ENCODE results near the gene CD63.

The CD63 gene

DNA sequence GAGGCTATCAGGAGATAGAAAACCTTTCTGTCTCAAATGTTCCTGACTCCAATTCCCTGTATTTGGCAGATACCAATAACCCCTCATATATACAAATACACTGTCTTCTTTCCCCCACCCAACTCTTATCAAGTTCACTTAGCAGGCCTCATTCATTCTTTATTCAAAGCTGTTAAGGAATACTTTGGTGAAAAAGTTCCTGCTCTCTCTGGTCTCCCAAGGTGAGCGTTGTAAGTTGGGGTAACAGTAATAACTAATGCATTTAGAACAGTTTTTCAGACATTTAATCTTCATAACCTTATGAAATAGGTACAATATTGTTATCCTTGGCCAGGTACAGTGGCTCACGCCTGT, 10.2 kb upstream of the CD63 start:
- DNase-seq (ENCODE audit: low read depth) = no peak

DNA sequence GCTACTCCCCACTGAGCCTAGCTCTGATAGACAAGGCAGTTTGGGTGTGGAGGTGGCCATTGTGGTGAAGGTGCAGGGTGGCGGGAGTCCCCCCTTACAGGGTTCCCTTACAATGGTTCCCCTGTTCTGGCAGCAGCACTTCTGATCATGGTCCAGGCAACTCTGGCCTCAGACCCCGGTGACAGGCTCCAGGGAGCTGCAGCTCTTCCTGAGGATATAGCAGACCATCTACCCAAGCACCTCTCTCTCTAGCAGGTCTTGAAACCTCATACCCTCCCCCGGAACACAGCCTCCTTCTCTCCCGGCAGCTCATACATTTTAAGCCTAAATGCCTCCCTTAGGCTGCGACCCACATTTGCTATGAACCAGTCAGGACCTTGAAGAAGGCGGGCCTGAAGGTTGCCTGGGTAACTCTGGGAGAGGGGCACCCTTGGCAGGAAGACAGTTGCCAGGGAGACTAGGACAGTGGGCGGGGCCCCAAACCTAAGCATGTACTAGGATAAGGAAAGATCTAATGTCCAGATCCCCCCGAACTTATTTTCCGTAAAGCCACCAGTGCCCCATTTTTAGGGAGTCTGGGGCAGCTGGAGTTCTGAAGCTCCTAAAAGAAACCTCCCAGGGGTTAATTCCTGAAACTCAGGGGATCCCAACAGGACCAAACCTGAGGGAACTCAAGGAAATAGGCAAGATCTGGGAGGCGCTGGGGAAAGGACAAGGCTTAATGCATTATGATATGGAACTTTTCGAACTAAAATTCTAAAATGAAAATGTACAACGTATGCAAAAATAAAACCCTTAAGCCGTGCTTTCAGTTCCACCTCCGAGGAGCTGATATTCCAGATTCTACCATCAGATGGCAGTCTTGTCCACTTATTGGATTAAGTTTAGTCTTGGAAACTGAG, 9.6 kb upstream of the CD63 start:
- peak; percentile 73 for DNase-seq (ENCODE audit: low read depth)

DNA sequence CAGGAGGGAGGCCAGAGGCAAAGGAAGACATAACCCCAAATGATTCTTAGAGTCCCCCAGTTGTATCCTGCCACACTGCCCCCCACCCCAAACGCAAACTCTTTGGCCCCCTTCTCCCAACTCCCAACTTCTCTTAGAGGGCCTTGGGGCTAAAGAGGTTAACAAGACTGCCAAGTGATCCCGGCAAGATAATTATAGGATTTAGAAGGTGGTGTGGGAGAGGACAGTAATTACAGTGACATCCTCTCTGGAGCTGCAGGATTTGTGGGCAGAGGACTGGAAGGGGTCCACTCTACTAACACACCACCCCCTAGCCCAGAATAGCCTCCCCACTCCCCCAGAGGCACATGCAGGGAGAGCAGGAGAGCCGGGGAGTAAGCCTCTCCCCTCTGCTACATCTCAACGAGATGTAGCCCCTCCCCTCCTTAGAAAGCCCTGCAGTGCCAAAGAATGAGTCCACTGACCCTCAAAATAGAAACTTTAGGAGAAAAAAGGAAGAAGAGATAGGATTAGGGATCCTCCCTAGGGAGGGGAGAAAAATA, 8.8 kb upstream of the CD63 start:
- DNase-seq (ENCODE audit: low read depth) = no peak

DNA sequence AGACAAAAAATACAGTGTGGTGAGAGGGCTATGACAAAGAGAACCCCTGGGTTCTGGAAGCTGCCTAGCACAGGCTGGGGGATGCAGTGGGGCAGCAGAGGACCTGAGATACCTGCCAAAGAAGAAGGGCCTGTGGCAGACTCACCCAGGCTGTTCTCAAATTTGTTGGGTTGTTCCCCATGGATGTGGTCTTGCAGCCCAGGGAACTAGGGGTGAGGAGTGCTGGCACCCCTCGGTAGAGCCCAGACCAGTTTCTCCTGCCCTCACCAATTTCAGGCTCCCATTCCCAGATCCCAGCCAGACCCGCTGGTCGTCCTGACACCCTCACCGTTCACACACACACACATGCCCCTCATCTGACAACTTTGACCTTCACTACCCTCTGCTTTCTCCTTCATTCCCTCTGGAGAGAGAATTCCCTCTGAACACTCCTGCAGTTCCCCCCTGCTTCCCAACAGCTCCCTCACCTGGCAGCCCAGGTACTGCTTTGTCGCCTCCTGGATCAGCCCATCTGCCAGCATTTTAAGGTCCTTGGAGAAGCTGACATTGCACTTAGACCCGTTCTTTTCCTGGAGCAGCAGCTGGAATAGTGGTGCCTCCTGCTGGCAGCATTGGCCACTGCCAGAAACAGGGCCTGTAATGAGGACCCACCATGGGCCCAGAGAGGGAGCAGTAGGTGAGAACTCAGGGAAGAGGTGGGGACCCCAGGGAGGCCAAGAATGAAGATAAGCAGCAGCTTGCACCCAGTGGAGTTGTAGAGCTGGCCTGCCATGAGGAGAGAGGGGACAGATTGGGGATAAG, 8.2 kb upstream of the CD63 start:
- DNase-seq (ENCODE audit: low read depth) = no peak

DNA sequence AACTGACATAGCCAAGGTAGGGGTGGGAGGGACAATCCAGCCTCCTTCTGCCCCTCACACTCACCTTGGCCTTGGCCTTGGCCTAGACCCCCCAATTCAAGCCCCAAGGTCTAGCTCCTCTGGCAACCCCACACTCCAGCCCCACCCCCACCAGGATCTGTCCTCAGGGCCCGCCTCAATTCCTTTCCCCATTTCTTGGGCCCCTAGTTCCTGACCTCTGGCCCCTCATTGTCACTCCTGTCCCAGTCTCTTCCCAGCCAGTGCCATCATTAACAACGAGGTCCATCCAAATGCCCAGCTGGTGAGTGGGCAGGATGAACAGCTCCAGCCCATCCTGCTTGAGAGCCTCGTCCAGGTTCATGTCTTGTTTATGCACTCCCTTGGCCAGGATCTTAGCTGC, 7.3 kb upstream of the CD63 start:
- DNase-seq (ENCODE audit: low read depth) = no peak

DNA sequence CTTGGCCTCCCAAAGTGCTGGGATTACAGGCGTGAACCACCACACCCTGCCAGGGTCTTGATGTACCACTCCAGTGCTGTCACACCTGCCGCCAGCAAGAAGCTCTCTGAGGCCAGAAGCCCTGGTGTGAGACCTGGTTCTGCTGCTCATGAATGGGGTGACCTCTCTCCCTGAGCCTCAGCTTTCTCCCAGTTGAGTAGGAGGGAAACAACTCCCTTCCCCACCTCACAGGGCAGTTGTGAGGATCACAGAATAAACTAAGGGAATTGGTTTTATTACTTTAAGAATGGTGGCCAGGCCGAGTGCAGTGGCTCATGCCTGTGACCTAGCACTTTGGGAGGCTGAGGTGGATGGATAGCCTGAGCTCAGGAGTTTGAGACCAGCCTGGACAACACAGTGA, 5.8 kb upstream of the CD63 start:
- DNase-seq (ENCODE audit: low read depth) = no peak

DNA sequence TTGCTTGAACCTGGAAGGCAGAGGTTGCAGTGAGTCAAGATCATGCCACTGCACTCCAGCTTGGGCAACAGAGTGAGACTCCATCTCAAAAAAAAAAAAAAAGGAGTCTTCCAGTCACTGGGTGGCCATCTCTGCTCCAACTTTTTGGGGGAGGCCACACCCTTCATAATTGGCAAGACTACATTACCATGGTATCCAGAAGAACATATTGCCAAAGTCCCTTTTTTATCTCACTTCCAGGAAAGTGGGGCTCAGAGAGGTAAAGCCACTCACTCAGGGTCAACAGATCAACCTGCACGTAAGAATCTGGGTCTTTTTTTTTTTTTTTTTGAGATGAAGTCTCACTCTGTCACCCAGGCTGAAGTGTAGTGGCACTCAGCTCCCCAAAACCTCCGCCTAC, 5.0 kb upstream of the CD63 start:
- no peak for DNase-seq (ENCODE audit: low read depth)

DNA sequence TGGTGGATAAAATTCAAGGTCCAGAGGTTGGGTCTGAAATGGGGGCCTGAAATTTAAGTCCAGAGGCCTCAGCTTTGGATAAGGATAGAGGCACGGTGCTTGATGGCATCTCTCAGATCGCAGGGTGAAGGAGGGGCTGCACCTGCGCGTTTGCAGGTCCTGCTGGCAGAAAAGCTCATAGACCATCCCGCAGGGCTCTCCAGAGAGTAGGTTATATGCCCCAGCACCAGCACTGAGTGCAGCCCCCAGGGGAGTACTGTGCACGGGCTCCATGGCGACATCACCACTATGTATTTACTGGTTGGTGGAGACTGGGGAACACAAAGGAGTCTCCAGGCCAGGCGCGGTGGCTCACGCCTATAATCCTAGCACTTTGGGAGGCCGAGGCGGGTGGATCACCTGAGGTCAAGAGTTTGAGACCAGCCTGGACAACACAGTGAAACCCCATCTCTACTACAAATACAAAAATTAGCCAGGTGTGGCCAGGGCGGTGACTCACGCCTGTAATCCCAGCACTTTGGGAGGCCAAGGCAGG, 4.3 kb upstream of the CD63 start:
- DNase-seq (ENCODE audit: low read depth) = no peak

DNA sequence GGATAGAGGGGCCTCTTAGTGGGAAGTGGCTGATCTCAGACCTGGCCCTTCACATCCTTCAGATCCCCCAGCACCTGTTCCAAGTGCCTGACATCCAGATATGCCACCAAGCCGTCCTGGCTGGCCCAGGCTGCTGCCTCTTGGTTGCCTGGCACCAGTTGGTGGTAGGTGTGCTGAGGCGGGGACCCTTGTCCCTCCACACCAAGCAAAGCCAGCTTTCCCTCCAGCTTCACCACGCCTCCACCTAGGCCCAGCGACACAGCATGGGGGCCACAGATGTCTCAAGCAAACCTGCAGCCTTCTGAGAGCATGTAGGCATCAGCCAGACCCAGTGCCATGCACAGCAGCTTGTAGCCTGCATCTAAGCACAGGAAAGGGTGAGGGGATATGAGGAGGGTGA, 3.5 kb upstream of the CD63 start:
- DNase-seq (ENCODE audit: low read depth) = no peak

DNA sequence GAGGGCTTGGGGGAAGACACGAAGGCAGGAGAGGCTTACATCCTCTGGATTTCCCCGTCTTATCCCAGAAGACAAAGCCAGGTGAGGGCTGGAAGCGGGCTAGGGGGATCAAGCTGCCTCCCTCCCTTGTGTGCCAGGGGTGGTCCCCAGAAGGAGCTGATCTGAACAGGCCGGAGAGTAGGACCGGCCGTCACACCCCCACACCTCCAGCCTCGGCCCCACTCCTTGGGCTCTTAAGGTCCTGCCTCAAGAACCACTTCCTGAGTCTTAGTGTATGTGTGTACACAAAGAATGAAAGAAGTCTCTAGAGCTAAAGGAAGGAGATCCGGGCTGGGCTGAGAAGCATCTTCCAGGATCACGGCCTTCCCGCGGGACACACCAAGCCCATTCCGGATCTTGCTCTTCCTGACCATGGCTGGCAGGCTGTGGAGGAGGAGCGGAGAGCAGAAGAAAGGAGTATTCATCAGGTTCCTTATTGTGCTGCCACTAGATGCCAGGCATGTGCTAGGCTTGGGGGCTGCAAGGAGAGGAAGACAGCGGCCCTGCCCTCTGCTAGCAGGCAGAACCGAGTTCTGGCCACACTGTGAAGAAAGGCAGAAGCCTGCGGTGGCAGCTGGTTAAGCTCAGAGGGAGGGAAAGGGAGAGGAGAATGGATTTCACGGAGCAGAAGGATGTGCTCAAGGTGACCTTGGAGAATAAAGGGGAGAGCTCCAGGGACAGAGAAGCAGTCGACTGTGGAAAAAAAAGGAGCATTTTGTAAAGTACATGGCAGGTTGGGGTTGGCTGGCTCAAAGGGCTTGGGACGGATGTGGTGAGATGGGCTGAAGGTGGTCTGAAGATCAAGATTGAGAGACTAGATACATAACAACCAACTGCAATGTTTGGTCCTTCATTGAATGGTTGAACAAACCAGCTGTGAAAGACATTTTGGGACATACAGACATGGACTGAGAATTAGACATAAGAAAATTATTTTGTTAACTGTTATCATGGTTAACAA, 1.3 kb upstream of the CD63 start:
- no peak for DNase-seq (ENCODE audit: low read depth)

DNA sequence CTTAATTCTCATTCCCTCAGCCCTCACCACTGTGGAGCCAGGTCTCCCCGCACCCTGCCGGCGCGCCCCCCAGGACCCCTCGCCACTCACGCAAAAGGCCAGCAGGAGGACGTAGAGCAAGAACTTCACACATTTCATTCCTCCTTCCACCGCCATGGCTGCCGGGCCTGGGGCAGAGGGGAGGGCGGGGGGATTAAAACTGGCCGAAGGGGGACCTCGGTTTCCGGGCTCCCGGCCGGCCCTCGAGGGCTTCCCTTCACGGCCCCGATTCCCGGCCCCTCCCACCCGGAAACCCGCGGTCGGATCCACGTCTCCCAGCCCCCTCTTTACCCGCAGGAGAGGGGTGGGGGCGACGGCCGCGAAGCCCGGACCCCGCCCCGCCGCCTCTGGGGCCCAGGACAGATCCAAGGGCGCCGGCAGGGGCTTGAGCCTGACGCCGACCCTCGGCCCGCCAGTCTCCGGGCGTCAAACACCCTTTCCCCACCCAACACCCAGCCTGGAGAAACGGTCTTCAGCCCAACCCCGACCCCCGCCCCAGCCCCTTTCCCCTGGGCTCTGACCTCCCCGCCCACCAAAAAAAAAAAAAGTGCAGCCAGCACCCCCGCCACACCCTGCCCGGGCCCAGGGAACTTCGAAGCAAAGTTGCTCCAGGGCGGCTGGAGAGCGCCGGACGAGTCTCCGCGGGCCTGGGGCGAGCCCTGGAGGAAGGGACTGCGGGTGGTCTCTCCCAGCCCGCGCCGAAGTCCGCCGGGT, 447 bp downstream of the CD63 start:
- no peak for DNase-seq (ENCODE audit: low read depth)

DNA sequence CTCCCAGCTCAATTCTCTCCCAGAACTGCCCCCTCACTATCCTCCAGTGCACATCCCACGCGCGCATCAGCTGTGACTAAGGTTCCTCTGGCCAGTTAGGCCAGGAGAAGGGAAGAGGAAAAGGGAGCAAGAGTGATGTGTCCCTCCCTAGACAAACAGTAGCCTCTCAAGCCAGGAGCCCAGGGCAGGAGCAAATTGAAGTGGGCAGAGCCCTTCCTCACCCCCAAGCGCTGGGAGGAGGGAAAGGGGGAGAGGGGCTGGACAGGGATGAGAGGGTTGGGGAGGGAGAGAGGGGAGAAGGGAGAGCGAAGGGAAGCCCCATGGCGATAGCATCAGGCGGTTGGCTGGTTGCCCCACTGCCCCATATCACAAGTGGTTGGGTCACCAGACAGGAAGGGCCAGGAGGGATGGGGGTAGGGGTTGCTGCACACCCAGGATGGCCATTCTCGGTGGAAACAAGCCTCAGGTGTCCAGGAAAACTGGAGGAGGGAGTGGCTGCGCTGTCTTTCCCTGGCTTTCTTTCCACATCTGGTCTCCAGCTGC, 1.1 kb downstream of the CD63 start:
- no peak for DNase-seq (ENCODE audit: low read depth)

DNA sequence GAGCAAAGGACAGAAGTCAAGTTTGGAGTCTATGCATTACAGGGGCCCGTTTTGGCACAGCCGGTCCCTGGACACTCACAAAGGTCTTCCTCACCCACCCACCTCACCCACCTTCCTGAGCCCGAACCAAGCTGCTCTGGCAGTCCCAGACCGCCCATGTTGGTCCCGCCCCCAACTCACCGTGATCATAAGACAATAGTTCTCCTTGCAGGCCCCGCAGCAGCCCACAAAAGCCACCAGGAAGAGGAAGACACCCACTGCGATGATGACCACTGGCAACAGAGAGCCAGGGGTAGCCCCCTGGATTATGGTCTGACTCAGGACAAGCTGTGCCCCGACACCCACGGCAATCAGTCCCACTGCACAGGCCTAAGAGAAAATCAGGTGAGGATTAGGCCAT, 1.8 kb downstream of the CD63 start:
- no peak for DNase-seq (ENCODE audit: low read depth)

DNA sequence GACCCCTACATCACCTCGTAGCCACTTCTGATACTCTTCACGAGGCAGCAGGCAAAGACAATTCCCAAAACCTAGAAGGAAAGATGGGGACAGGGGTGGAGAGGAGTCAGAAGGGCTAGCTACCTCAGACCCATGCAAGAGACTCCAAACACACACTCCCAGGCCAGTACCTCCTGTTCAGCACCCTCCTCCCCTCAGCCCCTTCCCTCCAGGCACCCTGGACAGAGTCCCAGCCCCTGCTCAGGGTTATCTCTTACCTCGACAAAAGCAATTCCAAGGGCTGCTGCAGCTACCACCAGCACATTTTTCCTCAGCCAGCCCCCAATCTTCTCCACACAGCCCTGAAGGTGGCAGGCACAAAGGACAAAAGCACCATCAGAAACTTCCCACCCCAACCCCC, 3.3 kb downstream of the CD63 start:
- DNase-seq (ENCODE audit: low read depth) = no peak

DNA sequence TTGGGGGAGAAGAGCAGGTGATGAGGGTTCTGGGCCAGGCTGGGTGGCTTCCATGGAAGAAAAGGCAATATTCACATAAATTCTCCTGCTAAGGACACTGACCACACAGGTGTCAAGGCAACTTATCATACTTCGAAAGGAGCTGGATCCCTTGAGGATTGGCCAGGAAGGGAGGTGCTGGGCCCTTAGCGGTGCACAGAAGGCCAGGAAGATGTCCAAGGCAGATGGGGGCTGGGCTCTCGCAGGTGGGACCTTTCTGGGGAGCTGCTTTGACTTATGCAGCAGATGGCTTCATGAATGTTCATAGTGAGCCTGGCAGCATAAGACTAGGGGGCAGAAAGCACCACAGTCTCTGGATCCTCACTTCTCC, 3.9 kb downstream of the CD63 start:
- no peak for DNase-seq (ENCODE audit: low read depth)

DNA sequence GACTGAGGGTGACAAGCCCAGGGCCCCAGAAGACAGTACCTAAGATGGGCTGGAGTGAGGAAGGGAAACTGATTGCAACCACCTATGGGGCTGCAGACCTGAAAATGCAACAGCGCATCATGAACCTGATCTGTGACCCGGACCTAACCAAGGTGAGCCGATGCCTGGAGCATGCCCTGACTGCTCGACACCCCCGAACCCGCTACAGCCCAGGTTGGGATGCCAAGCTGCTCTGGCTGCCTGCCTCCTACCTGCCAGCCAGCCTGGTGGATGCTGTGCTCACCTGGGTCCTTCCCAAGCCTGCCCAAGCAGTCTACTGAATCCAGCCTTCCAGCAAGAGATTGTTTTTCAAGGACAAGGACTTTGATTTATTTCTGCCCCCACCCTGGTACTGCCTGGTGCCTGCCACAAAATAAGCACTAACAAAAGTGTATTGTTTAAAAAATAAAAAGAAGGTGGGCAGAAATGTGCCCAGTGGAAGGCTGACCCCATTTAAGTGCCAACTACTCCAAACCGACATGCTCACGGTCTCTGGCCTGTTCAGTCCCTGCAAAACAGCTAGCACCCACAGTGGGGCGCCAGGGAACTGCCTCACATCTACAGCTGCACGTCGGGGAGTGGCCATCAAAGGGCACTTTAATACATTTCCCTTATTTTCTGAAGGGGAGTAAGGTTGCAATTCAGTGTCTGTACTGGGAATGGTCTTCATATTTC, 4.4 kb downstream of the CD63 start:
- DNase-seq (ENCODE audit: low read depth) = peak; percentile 39

DNA sequence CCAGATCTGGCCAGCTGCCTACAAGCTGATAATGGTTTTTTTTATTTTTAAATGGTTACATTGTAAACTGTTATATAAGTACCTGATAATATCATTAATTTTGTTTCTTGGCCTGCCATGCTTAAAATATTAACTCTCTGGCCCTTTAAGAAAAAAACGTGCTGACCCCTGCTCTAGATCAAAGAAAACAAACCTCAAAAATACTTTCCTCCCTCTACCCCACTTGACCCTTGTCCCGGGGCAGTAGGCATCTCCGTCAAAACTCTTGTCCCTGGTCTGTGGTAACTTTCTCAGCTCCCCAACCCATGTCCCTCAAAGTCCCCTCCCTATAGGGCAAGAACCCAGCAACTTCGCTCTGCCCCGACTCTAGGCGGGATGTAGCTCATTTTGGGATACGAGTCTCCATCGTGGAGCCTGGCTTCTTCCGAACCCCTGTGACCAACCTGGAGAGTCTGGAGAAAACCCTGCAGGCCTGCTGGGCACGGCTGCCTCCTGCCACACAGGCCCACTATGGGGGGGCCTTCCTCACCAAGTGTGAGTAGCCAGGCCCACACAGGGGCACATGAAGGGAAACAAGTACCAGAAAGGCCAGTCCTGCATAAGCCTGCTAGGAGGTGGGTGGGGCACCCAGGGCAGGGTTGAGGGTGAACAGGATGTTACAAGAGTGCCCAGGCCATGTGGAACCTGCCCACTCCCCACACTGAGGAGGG, 5.1 kb downstream of the CD63 start:
- no peak for DNase-seq (ENCODE audit: low read depth)

DNA sequence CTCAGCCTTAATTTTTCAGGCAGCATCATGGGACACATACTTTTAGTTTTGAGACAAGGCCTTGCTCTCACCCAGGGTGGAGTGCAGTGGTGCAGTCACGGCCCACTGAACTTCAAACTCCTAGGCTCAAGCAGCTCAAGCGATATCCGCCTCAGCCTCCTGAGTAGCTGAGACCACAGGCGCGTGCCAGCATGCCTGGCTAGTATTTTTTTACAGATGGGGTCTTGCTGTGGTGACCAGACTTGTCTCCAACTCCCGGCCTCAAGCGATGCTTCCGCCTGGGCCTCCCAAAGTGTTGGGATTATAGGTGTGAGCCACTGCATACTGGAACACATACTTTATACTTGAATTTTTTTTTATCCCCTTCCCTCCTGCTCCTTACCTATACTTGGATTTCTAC, 5.9 kb downstream of the CD63 start:
- no peak for DNase-seq (ENCODE audit: low read depth)

DNA sequence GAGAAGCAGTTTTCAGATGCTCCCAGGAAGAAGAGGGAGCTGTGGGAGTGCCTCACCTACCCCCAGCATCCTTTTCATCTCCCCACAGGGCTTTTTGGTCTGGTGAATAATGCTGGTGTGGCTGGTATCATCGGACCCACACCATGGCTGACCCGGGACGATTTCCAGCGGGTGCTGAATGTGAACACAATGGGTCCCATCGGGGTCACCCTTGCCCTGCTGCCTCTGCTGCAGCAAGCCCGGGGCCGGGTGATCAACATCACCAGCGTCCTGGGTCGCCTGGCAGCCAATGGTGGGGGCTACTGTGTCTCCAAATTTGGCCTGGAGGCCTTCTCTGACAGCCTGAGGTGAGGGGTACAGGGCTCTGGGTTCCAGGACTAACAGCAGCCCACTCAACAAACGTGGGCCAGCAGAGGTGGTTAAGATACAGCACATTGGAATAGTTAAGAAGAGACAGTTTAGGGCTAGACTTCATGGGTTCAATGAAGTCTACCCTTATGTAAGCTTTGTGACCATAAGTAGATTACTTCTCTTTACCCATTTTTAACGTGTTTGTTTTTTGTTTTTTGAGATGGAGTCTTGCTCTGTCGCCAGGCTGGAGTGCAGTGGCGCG, 7.1 kb downstream of the CD63 start:
- no peak for DNase-seq (ENCODE audit: low read depth)
